A549 (cell line): ENCODE measurements around the gene WNK4. TPM values are rescaled to one million over a fixed set of nuclear protein-coding genes. Genes with fewer than 3 reads are reported as not detected.
A peak's percentile ranks its signal among the peaks of the same experiment; 100 is the strongest.

Experiments
- ATAC-seq, 2 experiments: fragments of 200-7000 bp in 1 of 2; fragments of >200 bp in 1 of 2; cut with Nextera tagmentation in 1 of 2; cut with Tn5 transposase in 1 of 2; 3 replicates each; pipeline versions ENCODE4 v1.8.0 to v1.9.1; 2018 to 2020; ENCODE audit warnings: mild to moderate bottlenecking in 1 of 2, moderate library complexity in 1 of 2
- CTCF ChIA-PET: fragments of 300-600 bp; sonication (Branson Sonifier 250); formaldehyde crosslinking; extraction: SDS; loops from one replicate; lab custom pipeline; 2021; ENCODE audit warnings: antibody characterized with exemption, inconsistent platforms; lab: Yijun Ruan, JAX
- POLR2A ChIA-PET: fragments of 350-600 bp; formaldehyde crosslinking; extraction: SDS; loops from one replicate; lab custom pipeline; 2021; ENCODE audit warnings: antibody characterized with exemption, inconsistent platforms; lab: Yijun Ruan, JAX
- DNase-seq, 2 experiments: peaks; one replicate each; pipeline versions ENCODE4 v3.0.0 to v3.0.0-alpha.2; 2011 to 2016; ENCODE audit warnings: low read depth in 1 of 2, low spot score in 1 of 2
- FAIRE-seq: peaks from 2 replicates; lab custom pipeline; 2011; peaks lifted over from hg19 to GRCh38; lab: Jason Lieb, UNC
- H3K27ac ChIP-seq, 2 experiments: fragments of >200 bp; sonication (Bioruptor Twin); formaldehyde crosslinking; 3 replicates each; pipeline ENCODE4 v1.5.1; 2016 to 2017
- H3K4me1 ChIP-seq: fragments of >200 bp; sonication (Bioruptor Twin); formaldehyde crosslinking; 3 replicates; pipeline ENCODE4 v1.6.1; 2016
- H3K4me2 ChIP-seq: fragments of >200 bp; sonication (Bioruptor Twin); formaldehyde crosslinking; 3 replicates; pipeline ENCODE4 v1.6.1; 2016
- H3K4me3 ChIP-seq: fragments of >200 bp; sonication (Bioruptor Twin); formaldehyde crosslinking; 3 replicates; pipeline ENCODE4 v1.5.1; 2016
- H3K9me3 ChIP-seq: fragments of >200 bp; sonication (Bioruptor Twin); formaldehyde crosslinking; 3 replicates; pipeline ENCODE4 v1.6.1; 2016
- BHLHE40 ChIP-seq: IDR thresholded peaks from 2 replicates; pipeline ENCODE4 v1.6.1; 2012; ENCODE audit warnings: low read depth, low read length, inconsistent platforms
- CBX2 ChIP-seq: fragments of 200-600 bp; sonication (generic); IDR thresholded peaks from 2 replicates; pipeline ENCODE4 v1.6.1; 2016; ENCODE audit warnings: low read depth, mild to moderate bottlenecking, borderline replicate concordance
- EHMT2 ChIP-seq: fragments of 200-600 bp; sonication (generic); IDR thresholded peaks from 2 replicates; pipeline ENCODE4 v1.6.1; 2016; ENCODE audit warnings: antibody characterized with exemption, low read depth, mild to moderate bottlenecking, moderate library complexity
- EP300 ChIP-seq, 2 experiments: fragments of >200 bp; sonication (Bioruptor Twin); formaldehyde crosslinking; IDR thresholded peaks; 2 replicates in 1 of 2; 3 replicates in 1 of 2; pipeline ENCODE4 v1.6.1; 2016 to 2017
- FOSB ChIP-seq: fragments of 250-450 bp; sonication (Bioruptor Pico); IDR thresholded peaks from 2 replicates; pipeline ENCODE4 v1.5.0; 2020; ENCODE audit warnings: mild to moderate bottlenecking, moderate library complexity
- FOSL2 ChIP-seq, 2 experiments: fragments of 450-650 bp in 1 of 2; fragments of >200 bp in 1 of 2; sonication (Bioruptor Twin) in 1 of 2; formaldehyde crosslinking; IDR thresholded peaks; 2 replicates each; pipeline versions ENCODE4 v1.5.0 to v1.6.1; 2016 to 2020; ENCODE audit warnings: mild to moderate bottlenecking in 1 of 2, moderate library complexity in 1 of 2
- FOXS1 ChIP-seq: fragments of 250-450 bp; sonication (Bioruptor Pico); IDR thresholded peaks from 2 replicates; pipeline ENCODE4 v1.5.0; 2020; ENCODE audit warnings: mild to moderate bottlenecking, moderate library complexity
- GATA3 ChIP-seq: IDR thresholded peaks from 2 replicates; pipeline ENCODE4 v1.6.1; 2012; ENCODE audit warnings: borderline replicate concordance
- HEYL ChIP-seq: fragments of 250-450 bp; sonication (Bioruptor Pico); IDR thresholded peaks from 2 replicates; pipeline ENCODE4 v1.8.0; 2021; ENCODE audit warnings: mild to moderate bottlenecking, moderate library complexity
- JUN ChIP-seq, 2 experiments: fragments of >200 bp; sonication (Bioruptor Twin); formaldehyde crosslinking; IDR thresholded peaks; 2 replicates in 1 of 2; 3 replicates in 1 of 2; pipeline ENCODE4 v1.6.1; 2016 to 2017
- NR3C1 ChIP-seq: fragments of >200 bp; sonication (Bioruptor Twin); formaldehyde crosslinking; IDR thresholded peaks from 3 replicates; pipeline ENCODE4 v1.6.1; 2017
- POLR2A ChIP-seq: IDR thresholded peaks from 2 replicates; pipeline ENCODE4 v1.6.1; 2012; ENCODE audit warnings: mild to moderate bottlenecking, low read length
- POLR2AphosphoS2 ChIP-seq: conservative IDR thresholded peaks from 2 replicates; pipeline ENCODE4 v1.6.1; 2012; ENCODE audit warnings: low read length, improper control_type of control experiment, inconsistent platforms
- SMC3 ChIP-seq: fragments of >200 bp; sonication (Bioruptor Twin); formaldehyde crosslinking; IDR thresholded peaks from 3 replicates; pipeline ENCODE4 v1.6.1; 2018; ENCODE audit warnings: inconsistent platforms
- SREBF2 ChIP-seq: fragments of 450-650 bp; IDR thresholded peaks from 2 replicates; pipeline ENCODE4 v1.6.1; 2014; ENCODE audit warnings: mild to moderate bottlenecking, moderate library complexity
- TFCP2L1 ChIP-seq: fragments of 250-450 bp; sonication (Bioruptor Pico); IDR thresholded peaks from 2 replicates; pipeline ENCODE4 v1.5.0; 2021; ENCODE audit warnings: mild to moderate bottlenecking
- ZSCAN20 ChIP-seq: fragments of 250-450 bp; sonication (Bioruptor Pico); IDR thresholded peaks from 2 replicates; pipeline ENCODE4 v1.8.0; 2022; ENCODE audit warnings: mild to moderate bottlenecking, moderate library complexity
- WGBS: methylation state at CpG from one replicate; pipeline ENCODE4 v1.1.6; 2017; ENCODE audit errors: missing lambda C conversion rate; 5-methylcytosine and 5-hydroxymethylcytosine counted together
- polyA plus RNA-seq, 4 experiments: library from polyadenylated mRNA; depleted of rRNA in 3 of 4; stranded (reverse); fragments of >200 nt; fragmentation: RNase III in 1 of 4; extraction: RNeasy Plus Mini Kit Qiagen cat#74134 plus additional on column Dnase treatment in 1 of 4; gene quantifications; 2 replicates in 3 of 4; 3 replicates in 1 of 4; pipeline ENCODE4 v1.2.3, GENCODE V29; 2011 to 2017
- TF ChIP-seq, protein P1 (sequence below): fragments of 200-600 bp; sonication (generic); IDR thresholded peaks from 2 replicates; pipeline ENCODE4 v1.6.1; 2016; ENCODE audit warnings: antibody characterized with exemption, mild to moderate bottlenecking, moderate library complexity
- TF ChIP-seq, protein P2 (sequence below): fragments of 150-350 bp; IDR thresholded peaks from 2 replicates; pipeline ENCODE4 v1.6.1; 2014; ENCODE audit warnings: low read depth, mild to moderate bottlenecking, low read length
- TF ChIP-seq, protein P3 (sequence below): fragments of 250-450 bp; sonication (Bioruptor Pico); IDR thresholded peaks from 2 replicates; pipeline ENCODE4 v1.5.0; 2020; ENCODE audit warnings: low read depth, mild to moderate bottlenecking, moderate library complexity
- TF ChIP-seq, protein P4 (sequence below): fragments of 450-650 bp; IDR thresholded peaks from 2 replicates; pipeline ENCODE4 v1.6.1; 2014; ENCODE audit warnings: antibody characterized with exemption
- TF ChIP-seq, protein P5 (sequence below): IDR thresholded peaks from 2 replicates; pipeline ENCODE4 v1.6.1; 2012

WNK4 gene
- polyA plus RNA-seq, 2 of the 4 experiments (the other 2 are of a cell fraction), result 1.1 to 1.5 TPM

DNA sequence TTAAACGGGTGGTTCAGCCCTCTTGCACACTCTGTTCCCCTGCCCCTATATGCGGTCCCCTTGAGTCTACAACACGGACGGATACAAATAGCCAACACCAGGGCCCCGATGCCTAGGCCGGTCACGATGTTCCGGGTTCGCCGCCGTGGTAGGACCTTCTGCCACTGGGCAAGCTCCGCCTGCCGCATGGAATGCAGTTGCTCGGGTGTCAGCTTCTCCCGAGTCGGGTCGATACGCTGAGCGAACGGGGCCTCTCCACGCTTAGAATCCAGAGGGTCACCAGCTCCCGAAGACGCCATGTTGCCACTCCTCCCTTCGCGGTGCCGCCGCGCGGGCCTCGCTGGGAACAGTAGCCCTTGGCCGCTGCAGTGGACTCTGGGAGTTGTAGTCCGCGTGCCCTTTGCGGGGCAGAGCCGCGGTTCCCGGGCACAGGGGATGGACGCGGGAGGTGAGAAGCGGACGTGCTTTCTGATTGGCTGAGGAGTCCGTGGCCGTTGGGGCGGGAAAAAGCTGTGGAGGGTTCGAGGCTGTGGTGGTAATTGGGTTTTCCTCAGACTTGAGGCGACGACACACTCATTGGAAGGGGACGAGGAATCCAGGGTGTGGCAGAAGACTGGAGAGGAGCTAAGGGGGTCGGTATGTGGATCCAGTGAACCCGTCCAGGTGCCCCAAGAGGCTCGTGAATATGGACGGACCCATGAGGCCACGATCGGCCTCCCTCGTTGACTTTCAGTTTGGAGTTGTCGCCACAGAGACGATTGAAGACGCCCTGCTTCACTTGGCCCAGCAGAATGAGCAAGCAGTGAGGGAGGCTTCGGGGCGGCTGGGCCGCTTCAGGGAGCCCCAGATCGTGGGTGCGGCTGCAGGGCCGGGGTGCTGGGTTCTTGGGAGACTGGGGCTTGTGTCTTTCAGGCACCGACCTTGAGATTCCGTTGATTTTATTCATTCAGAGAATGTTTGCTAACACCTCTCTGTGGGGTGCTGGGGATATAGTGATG lies 18.3 kb downstream of the WNK4 start, which contains the start of the genes CNTD1 and COA3 (continued):
- TF ChIP-seq, protein P1, sequence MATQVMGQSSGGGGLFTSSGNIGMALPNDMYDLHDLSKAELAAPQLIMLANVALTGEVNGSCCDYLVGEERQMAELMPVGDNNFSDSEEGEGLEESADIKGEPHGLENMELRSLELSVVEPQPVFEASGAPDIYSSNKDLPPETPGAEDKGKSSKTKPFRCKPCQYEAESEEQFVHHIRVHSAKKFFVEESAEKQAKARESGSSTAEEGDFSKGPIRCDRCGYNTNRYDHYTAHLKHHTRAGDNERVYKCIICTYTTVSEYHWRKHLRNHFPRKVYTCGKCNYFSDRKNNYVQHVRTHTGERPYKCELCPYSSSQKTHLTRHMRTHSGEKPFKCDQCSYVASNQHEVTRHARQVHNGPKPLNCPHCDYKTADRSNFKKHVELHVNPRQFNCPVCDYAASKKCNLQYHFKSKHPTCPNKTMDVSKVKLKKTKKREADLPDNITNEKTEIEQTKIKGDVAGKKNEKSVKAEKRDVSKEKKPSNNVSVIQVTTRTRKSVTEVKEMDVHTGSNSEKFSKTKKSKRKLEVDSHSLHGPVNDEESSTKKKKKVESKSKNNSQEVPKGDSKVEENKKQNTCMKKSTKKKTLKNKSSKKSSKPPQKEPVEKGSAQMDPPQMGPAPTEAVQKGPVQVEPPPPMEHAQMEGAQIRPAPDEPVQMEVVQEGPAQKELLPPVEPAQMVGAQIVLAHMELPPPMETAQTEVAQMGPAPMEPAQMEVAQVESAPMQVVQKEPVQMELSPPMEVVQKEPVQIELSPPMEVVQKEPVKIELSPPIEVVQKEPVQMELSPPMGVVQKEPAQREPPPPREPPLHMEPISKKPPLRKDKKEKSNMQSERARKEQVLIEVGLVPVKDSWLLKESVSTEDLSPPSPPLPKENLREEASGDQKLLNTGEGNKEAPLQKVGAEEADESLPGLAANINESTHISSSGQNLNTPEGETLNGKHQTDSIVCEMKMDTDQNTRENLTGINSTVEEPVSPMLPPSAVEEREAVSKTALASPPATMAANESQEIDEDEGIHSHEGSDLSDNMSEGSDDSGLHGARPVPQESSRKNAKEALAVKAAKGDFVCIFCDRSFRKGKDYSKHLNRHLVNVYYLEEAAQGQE, result no peak
- peak; percentile 81 for TF ChIP-seq POLR2A
- TF ChIP-seq, protein P2, sequence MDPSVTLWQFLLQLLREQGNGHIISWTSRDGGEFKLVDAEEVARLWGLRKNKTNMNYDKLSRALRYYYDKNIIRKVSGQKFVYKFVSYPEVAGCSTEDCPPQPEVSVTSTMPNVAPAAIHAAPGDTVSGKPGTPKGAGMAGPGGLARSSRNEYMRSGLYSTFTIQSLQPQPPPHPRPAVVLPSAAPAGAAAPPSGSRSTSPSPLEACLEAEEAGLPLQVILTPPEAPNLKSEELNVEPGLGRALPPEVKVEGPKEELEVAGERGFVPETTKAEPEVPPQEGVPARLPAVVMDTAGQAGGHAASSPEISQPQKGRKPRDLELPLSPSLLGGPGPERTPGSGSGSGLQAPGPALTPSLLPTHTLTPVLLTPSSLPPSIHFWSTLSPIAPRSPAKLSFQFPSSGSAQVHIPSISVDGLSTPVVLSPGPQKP, result no peak
- peak; percentile 41 to 77; a peak in 3 of 5 replicates for TF ChIP-seq JUN (IDR thresholded peaks at IDR 0.05)
- no peak for TF ChIP-seq BHLHE40
- TF ChIP-seq FOSB (CRISPR knock-in tag), result no peak
- TF ChIP-seq TFCP2L1 (CRISPR knock-in tag), result peak; percentile 61; the same call in 1 of the 2 replicates
- TF ChIP-seq EHMT2, result no peak
- peak; percentile 8; the same call in 1 of the 3 replicates for TF ChIP-seq SMC3
- TF ChIP-seq SREBF2, result no peak
- TF ChIP-seq, protein P3, sequence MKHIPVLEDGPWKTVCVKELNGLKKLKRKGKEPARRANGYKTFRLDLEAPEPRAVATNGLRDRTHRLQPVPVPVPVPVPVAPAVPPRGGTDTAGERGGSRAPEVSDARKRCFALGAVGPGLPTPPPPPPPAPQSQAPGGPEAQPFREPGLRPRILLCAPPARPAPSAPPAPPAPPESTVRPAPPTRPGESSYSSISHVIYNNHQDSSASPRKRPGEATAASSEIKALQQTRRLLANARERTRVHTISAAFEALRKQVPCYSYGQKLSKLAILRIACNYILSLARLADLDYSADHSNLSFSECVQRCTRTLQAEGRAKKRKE (CRISPR knock-in tag), result no peak
- no peak for TF ChIP-seq NR3C1
- no peak for TF ChIP-seq FOSL2 (IDR thresholded peaks at IDR 0.05)
- no peak for TF ChIP-seq FOSL2 (CRISPR knock-in tag; IDR thresholded peaks at IDR 0.05)
- TF ChIP-seq, protein P4, sequence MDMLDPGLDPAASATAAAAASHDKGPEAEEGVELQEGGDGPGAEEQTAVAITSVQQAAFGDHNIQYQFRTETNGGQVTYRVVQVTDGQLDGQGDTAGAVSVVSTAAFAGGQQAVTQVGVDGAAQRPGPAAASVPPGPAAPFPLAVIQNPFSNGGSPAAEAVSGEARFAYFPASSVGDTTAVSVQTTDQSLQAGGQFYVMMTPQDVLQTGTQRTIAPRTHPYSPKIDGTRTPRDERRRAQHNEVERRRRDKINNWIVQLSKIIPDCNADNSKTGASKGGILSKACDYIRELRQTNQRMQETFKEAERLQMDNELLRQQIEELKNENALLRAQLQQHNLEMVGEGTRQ, result no peak

DNA sequence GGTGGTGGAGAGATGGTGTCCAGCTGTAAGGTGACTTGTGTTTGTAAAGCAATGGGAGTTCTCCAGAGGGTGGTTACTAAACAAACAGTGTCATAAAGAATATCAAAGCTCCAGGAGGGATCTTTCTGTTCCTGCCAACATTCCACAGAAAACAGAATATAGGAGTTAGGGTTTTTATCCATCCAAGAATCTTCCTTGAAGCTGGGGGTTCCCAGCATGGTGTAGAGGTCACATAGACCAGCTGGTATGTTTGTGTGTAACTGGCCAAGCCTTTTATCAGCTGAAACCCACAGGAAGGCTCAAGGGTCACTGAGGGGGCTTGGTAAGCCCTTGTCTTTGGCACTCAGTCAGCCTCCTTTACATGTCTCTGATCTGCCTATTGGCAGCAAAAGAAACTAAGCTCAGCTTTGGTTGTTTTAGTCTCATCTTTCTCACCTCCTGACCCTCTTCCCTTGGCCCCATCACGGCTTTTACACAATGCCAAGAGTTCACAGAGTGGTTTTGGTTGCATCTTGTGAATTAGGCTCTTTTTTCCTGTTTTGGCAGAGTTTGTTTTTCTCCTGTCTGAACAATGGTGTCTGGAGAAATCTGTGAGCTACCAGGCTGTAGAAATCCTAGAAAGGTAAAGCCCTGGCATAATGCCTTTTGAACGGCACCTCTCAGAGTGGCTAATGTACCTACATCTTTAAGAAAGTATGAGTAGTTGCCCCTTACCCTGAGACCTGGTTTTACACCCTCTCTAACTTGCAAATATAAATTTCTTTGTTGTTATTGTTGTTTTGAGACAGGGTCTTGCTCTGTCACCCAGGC lies 22.9 kb downstream of the WNK4 start:
- TF ChIP-seq, protein P3 (CRISPR knock-in tag), result no peak
- TF ChIP-seq HEYL (CRISPR knock-in tag), result no peak
- TF ChIP-seq, protein P4, result no peak
- TF ChIP-seq JUN (IDR thresholded peaks at IDR 0.05), result peak in 1 of 2 experiments; percentile 73; a peak in 2 of 5 replicates
- TF ChIP-seq, protein P5, sequence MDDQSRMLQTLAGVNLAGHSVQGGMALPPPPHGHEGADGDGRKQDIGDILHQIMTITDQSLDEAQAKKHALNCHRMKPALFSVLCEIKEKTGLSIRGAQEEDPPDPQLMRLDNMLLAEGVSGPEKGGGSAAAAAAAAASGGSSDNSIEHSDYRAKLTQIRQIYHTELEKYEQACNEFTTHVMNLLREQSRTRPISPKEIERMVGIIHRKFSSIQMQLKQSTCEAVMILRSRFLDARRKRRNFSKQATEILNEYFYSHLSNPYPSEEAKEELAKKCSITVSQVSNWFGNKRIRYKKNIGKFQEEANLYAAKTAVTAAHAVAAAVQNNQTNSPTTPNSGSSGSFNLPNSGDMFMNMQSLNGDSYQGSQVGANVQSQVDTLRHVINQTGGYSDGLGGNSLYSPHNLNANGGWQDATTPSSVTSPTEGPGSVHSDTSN, result no peak
- no peak for TF ChIP-seq FOSL2 (IDR thresholded peaks at IDR 0.05)
- no peak for TF ChIP-seq FOSL2 (CRISPR knock-in tag; IDR thresholded peaks at IDR 0.05)
- TF ChIP-seq GATA3, result peak; percentile 52
- TF ChIP-seq TFCP2L1 (CRISPR knock-in tag), result no peak
- TF ChIP-seq CBX2, result no peak
- no peak for TF ChIP-seq FOXS1 (CRISPR knock-in tag)
- peak in 1 of 2 experiments; percentile 63; a peak in 1 of 5 replicates for TF ChIP-seq EP300 (IDR thresholded peaks at IDR 0.05)
- no peak for TF ChIP-seq ZSCAN20
- no peak for TF ChIP-seq EHMT2
- TF ChIP-seq POLR2AphosphoS2, result no peak
- 33% methylated on average over 2 of the region's 2 CpGs for WGBS
- POLR2A ChIA-PET, result interaction anchor here (0.5 to 2.5 kb wide), 2 partner anchors 21 to 36 kb away, joined by 4 to 14 read pairs; partner anchors contain the start of gene BECN1
- Histone ChIP-seq H3K4me1 (peaks cover 39% of the 10 kb centered on the region), H3K9me3 (no peaks in the 10 kb centered on the region), H3K4me2 (peak overlapping the region; percentile 52), H3K27ac (peak overlapping the region; percentile 55 to 70; a peak in 5 of 6 replicates), H3K4me3 (no peak overlapping the region)
- DNase-seq (peak in 1 of 2 experiments; percentile 66), ATAC-seq (peak; percentile 3 to 10; a peak in 3 of 6 replicates), FAIRE-seq (no peak)
- CTCF ChIA-PET, result interaction anchor here (1.0 to 24.6 kb wide), 9 partner anchors 8 to 134 kb away, joined by 3 to 336 read pairs (median 6); partner anchors contain the start of genes BECN1, RAMP2 and VPS25
